Measurements from ENCODE around the gene SYT7. TPM values are rescaled to one million over a fixed set of nuclear protein-coding genes. Genes with fewer than 3 reads are reported as not detected.

The SYT7 gene
- polyA plus RNA-seq, 4 donors = 0.81 to 12.2 (median 3.0) TPM

GRCh38 chr11:61507962-61508861 lies 72.7 kb downstream of the SYT7 start, which contains the start of gene LRRC10B:
Gene LRRC10B (plus strand): TSS chr11:61508749. CDS start chr11:61508999, 250 bp downstream.
- no peaks in the 10 kb centered on the region for H3K9me3 ChIP-seq (ENCODE audit: control insufficient read depth in 2 of 2, insufficient read depth in 1 of 2, low read depth in 1 of 2, low read length in 1 of 2)
- peaks cover 8 to 29% (median 9%) of the 10 kb centered on the region in 3 donors for H3K27me3 ChIP-seq (ENCODE audit: control insufficient read depth in 3 of 3, insufficient read depth in 3 of 3, low read length in 3 of 3)
- peak; percentile 74 to 87 for DNase-seq
- H3K27ac ChIP-seq (ENCODE audit: low read depth in 1 of 3, low read length in 2 of 3) = peak within 1 kb of the TSS in 1 of 3 donors; percentile 26
- H3K4me1 ChIP-seq (ENCODE audit: control insufficient read depth in 3 of 3, insufficient read depth in 2 of 3, low read depth in 1 of 3, low read length in 2 of 3) = peaks cover 5 to 31% (median 5%) of the 10 kb centered on the region in 3 donors
- peak within 1 kb of the TSS in 2 of 3 donors; percentile 18 to 29 for H3K4me3 ChIP-seq (ENCODE audit: low read depth in 1 of 3, low read length in 3 of 3)
- 1 to 3% (median 3%) methylated on average over 38 to 74 of the region's 74 CpGs for WGBS, 3 donors
- FAIRE-seq = no peak
- no peaks in the 10 kb centered on the region for H3K36me3 ChIP-seq (ENCODE audit: control insufficient read depth in 3 of 3, insufficient read depth in 2 of 3, low read depth in 1 of 3, low read length in 3 of 3)

DNA sequence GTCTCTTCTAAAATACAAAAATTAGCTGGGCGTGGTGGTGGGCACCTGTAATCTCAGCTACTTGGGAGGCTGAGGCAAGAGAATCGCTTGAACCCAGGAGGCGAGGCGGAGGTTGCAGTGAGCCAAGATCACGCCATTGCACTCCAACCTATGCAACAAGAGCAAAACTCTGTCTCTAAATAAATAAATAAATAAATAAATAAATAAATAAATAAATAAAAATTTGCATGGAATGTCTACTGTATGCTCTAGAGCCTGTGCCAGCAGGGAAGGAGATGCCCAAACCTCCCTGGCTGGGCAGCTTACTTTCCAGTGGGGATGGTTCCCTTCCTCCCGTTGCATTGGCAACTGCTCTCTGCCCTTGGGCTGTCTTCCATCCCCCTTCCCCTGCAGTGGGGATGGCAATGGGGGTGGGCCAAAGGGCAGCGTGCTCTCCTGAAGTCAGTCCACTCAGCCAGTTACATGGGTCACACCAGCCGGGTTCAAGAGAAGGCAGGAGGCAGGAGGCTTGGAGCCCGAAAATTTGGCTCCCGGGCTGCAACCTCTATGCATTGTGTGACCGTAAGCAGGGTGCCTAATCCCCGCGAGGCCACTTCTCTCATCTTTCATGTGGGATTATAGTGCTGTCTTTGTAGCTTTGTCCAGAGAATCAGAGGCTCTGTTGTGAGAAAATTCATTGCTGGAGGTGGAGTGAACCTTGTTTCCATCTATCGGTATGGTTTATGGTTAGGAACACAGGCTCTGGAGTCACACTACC lies 73.7 kb downstream of the SYT7 start:
- Histone ChIP-seq H3K27me3 (ENCODE audit: control insufficient read depth in 3 of 3, insufficient read depth in 3 of 3, low read length in 3 of 3) (peaks cover 8 to 29% (median 9%) of the 10 kb centered on the region in 3 donors), H3K4me1 (ENCODE audit: control insufficient read depth in 3 of 3, insufficient read depth in 2 of 3, low read depth in 1 of 3, low read length in 2 of 3) (peaks cover 5 to 21% (median 5%) of the 10 kb centered on the region in 3 donors), H3K4me3 (ENCODE audit: low read depth in 1 of 3, low read length in 3 of 3) (no peak overlapping the region), H3K27ac (ENCODE audit: low read depth in 1 of 3, low read length in 2 of 3) (no peak overlapping the region), H3K36me3 (ENCODE audit: control insufficient read depth in 3 of 3, insufficient read depth in 2 of 3, low read depth in 1 of 3, low read length in 3 of 3) (no peaks in the 10 kb centered on the region), H3K9me3 (ENCODE audit: control insufficient read depth in 2 of 2, insufficient read depth in 1 of 2, low read depth in 1 of 2, low read length in 1 of 2) (no peaks in the 10 kb centered on the region)
- WGBS, 3 donors = 57 to 66% (median 63%) methylated on average over 14 of the region's 14 CpGs
- FAIRE-seq (no peak), DNase-seq (no peak)

- WGBS, 3 donors = 63 to 70% (median 64%) methylated on average over 10 of the region's 10 CpGs
- H3K4me3 ChIP-seq (ENCODE audit: low read depth in 1 of 3, low read length in 3 of 3) = no peak overlapping the region
- no peak overlapping the region for H3K27ac ChIP-seq (ENCODE audit: low read depth in 1 of 3, low read length in 2 of 3)
- no peaks in the 10 kb centered on the region for H3K36me3 ChIP-seq (ENCODE audit: control insufficient read depth in 3 of 3, insufficient read depth in 2 of 3, low read depth in 1 of 3, low read length in 3 of 3)
- FAIRE-seq (no peak), DNase-seq (no peak)
- H3K27me3 ChIP-seq (ENCODE audit: control insufficient read depth in 3 of 3, insufficient read depth in 3 of 3, low read length in 3 of 3) = peaks cover 8 to 29% (median 9%) of the 10 kb centered on the region in 3 donors
- H3K9me3 ChIP-seq (ENCODE audit: control insufficient read depth in 2 of 2, insufficient read depth in 1 of 2, low read depth in 1 of 2, low read length in 1 of 2) = no peaks in the 10 kb centered on the region
- peaks cover 5 to 7% (median 5%) of the 10 kb centered on the region in 3 donors for H3K4me1 ChIP-seq (ENCODE audit: control insufficient read depth in 3 of 3, insufficient read depth in 2 of 3, low read depth in 1 of 3, low read length in 2 of 3)
Measured at GRCh38 chr11:61505640-61506155, 75.2 kb downstream of the SYT7 start.

- H3K27ac ChIP-seq (ENCODE audit: low read depth in 1 of 3, low read length in 2 of 3) = no peak overlapping the region
- no peak overlapping the region for H3K4me3 ChIP-seq (ENCODE audit: low read depth in 1 of 3, low read length in 3 of 3)
- 86 to 92% (median 91%) methylated on average over 5 of the region's 5 CpGs for WGBS, 3 donors
- peaks cover 5 to 7% (median 5%) of the 10 kb centered on the region in 3 donors for H3K4me1 ChIP-seq (ENCODE audit: control insufficient read depth in 3 of 3, insufficient read depth in 2 of 3, low read depth in 1 of 3, low read length in 2 of 3)
- no peaks in the 10 kb centered on the region for H3K36me3 ChIP-seq (ENCODE audit: control insufficient read depth in 3 of 3, insufficient read depth in 2 of 3, low read depth in 1 of 3, low read length in 3 of 3)
- no peak for DNase-seq
- no peak for FAIRE-seq
- H3K27me3 ChIP-seq (ENCODE audit: control insufficient read depth in 3 of 3, insufficient read depth in 3 of 3, low read length in 3 of 3) = peaks cover 8 to 25% (median 9%) of the 10 kb centered on the region in 3 donors
- no peaks in the 10 kb centered on the region for H3K9me3 ChIP-seq (ENCODE audit: control insufficient read depth in 2 of 2, insufficient read depth in 1 of 2, low read depth in 1 of 2, low read length in 1 of 2)
Measured at GRCh38 chr11:61505106-61505505, 75.8 kb downstream of the SYT7 start.

GRCh38 chr11:61503135-61503770 lies 77.6 kb downstream of the SYT7 start:
- DNase-seq (no peak), FAIRE-seq (no peak)
- peaks cover 0 to 3% (median 3%) of the 10 kb centered on the region in 3 donors for H3K4me1 ChIP-seq (ENCODE audit: control insufficient read depth in 3 of 3, insufficient read depth in 2 of 3, low read depth in 1 of 3, low read length in 2 of 3)
- WGBS, 3 donors = 71 to 77% (median 75%) methylated on average over 8 of the region's 8 CpGs
- H3K4me3 ChIP-seq (ENCODE audit: low read depth in 1 of 3, low read length in 3 of 3) = no peak overlapping the region
- H3K9me3 ChIP-seq (ENCODE audit: control insufficient read depth in 2 of 2, insufficient read depth in 1 of 2, low read depth in 1 of 2, low read length in 1 of 2) = no peaks in the 10 kb centered on the region
- no peaks in the 10 kb centered on the region for H3K36me3 ChIP-seq (ENCODE audit: control insufficient read depth in 3 of 3, insufficient read depth in 2 of 3, low read depth in 1 of 3, low read length in 3 of 3)
- peaks cover 5 to 16% (median 6%) of the 10 kb centered on the region in 3 donors for H3K27me3 ChIP-seq (ENCODE audit: control insufficient read depth in 3 of 3, insufficient read depth in 3 of 3, low read length in 3 of 3)
- H3K27ac ChIP-seq (ENCODE audit: low read depth in 1 of 3, low read length in 2 of 3) = no peak overlapping the region

- no peak for FAIRE-seq
- no peak overlapping the region for H3K27ac ChIP-seq (ENCODE audit: low read depth in 1 of 3, low read length in 2 of 3)
- 88 to 100% (median 92%) methylated on average over 1 of the region's 1 CpG for WGBS, 3 donors
Measured at GRCh38 chr11:61502522-61502921, 78.4 kb downstream of the SYT7 start.

DNA sequence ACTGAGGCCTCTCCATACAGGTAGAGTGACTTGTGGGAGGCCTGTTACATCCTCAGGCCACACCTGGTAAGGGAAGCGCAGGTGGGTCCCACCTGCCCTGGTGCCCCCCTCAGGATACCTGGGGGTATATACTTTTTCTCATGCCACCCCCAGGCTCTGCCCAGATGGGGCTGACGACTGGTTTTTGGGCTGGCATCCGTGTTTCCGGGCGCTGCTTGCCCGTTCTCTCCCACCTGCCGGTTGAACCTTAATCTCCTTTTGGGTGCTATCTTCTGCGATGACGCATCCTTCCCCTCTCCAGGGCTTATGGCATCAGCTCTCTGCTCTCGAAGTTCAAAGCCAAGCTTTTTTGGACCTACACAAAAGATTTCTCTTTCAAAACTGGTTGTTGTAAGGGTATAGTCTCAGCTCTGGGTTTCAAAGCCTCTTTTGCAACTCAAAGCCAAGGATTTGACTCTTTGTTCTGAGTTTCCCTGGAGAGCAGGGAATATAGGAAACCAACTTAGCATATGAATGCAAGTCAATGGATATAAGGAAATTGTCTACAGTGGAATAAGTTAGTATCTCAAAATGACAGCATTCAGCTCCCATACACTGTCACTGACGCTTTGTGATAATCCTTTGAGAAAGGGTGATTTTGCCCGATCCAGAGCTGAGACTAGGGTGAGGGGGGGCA lies 80.9 kb downstream of the SYT7 start:
- DNase-seq = no peak

More at GRCh38 chr11:61502522-61502921, 78.4 kb downstream of the SYT7 start:
- DNase-seq = no peak
- no peak overlapping the region for H3K4me3 ChIP-seq (ENCODE audit: low read depth in 1 of 3, low read length in 3 of 3)
- H3K36me3 ChIP-seq (ENCODE audit: control insufficient read depth in 3 of 3, insufficient read depth in 2 of 3, low read depth in 1 of 3, low read length in 3 of 3) = no peaks in the 10 kb centered on the region
- peaks cover under 1 to 9% (median 2%) of the 10 kb centered on the region in 3 donors for H3K27me3 ChIP-seq (ENCODE audit: control insufficient read depth in 3 of 3, insufficient read depth in 3 of 3, low read length in 3 of 3)
- H3K4me1 ChIP-seq (ENCODE audit: control insufficient read depth in 3 of 3, insufficient read depth in 2 of 3, low read depth in 1 of 3, low read length in 2 of 3) = no peaks in the 10 kb centered on the region
- no peaks in the 10 kb centered on the region for H3K9me3 ChIP-seq (ENCODE audit: control insufficient read depth in 2 of 2, insufficient read depth in 1 of 2, low read depth in 1 of 2, low read length in 1 of 2)

More for the DNA sequence above, 80.9 kb downstream of the SYT7 start:
- no peak overlapping the region for H3K4me3 ChIP-seq (ENCODE audit: low read depth in 1 of 3, low read length in 3 of 3)
- H3K27ac ChIP-seq (ENCODE audit: low read depth in 1 of 3, low read length in 2 of 3) = no peak overlapping the region
- no peaks in the 10 kb centered on the region for H3K9me3 ChIP-seq (ENCODE audit: control insufficient read depth in 2 of 2, insufficient read depth in 1 of 2, low read depth in 1 of 2, low read length in 1 of 2)
- no peaks in the 10 kb centered on the region for H3K36me3 ChIP-seq (ENCODE audit: control insufficient read depth in 3 of 3, insufficient read depth in 2 of 3, low read depth in 1 of 3, low read length in 3 of 3)
- no peaks in the 10 kb centered on the region for H3K27me3 ChIP-seq (ENCODE audit: control insufficient read depth in 3 of 3, insufficient read depth in 3 of 3, low read length in 3 of 3)
- FAIRE-seq = no peak
- no peaks in the 10 kb centered on the region for H3K4me1 ChIP-seq (ENCODE audit: control insufficient read depth in 3 of 3, insufficient read depth in 2 of 3, low read depth in 1 of 3, low read length in 2 of 3)
- WGBS, 3 donors = 67 to 80% (median 72%) methylated on average over 12 of the region's 12 CpGs
